ENCODE results near the gene E2F1. TPM values are rescaled to one million over a fixed set of nuclear protein-coding genes. Genes with fewer than 3 reads are reported as not detected.

E2F1 gene
- total RNA-seq = 2.8 and 16.1 TPM in 2 replicates

GRCh38 chr20:33686100-33686983 lies at the start of gene E2F1:
Gene E2F1 (minus strand): TSS chr20:33686385. CDS start chr20:33686264, 121 bp downstream.

GRCh38 chr20:33731693-33732165 lies 45.5 kb upstream of the E2F1 start, which contains the start of gene ZNF341:
Gene ZNF341 (plus strand): TSS chr20:33731996. CDS start chr20:33732022, 26 bp downstream.

GRCh38 chr20:33719989-33720709 lies 34.0 kb upstream of the E2F1 start, which contains the start of gene PXMP4:
Gene PXMP4 (minus strand): TSS chr20:33720310. CDS start chr20:33720207, 103 bp downstream.

GRCh38 chr20:33674294-33675135 lies 11.7 kb downstream of the E2F1 start, which contains the start of gene NECAB3:
Gene NECAB3 (minus strand): TSS chr20:33674428. CDS start chr20:33674352, 76 bp downstream.

GRCh38 chr20:33666293-33667244 lies 19.6 kb downstream of the E2F1 start, which contains the start of gene ACTL10:
Gene ACTL10 (plus strand): TSS chr20:33666943. CDS start chr20:33667498, 555 bp downstream.

GRCh38 chr20:33662172-33662571 lies 24.0 kb downstream of the E2F1 start, which contains the start of gene C20orf144:
Gene C20orf144 (plus strand): TSS chr20:33662327. CDS start chr20:33662346, 19 bp downstream.

Other genes starting within 250 kb of the E2F1 start
- gene SNTA1, start 242.6 kb downstream of the E2F1 start, total RNA-seq = 14.4 and 29.9 TPM in 2 replicates
- gene CBFA2T2, start 196.3 kb downstream of the E2F1 start, total RNA-seq = 3.3 and 3.7 TPM in 2 replicates
- 0.19 and 0.28 TPM in 2 replicates for gene C20orf144, start 24.1 kb downstream of the E2F1 start, total RNA-seq
- 2.7 and 2.8 TPM in 2 replicates for gene ACTL10, start 19.4 kb downstream of the E2F1 start, total RNA-seq
- gene NECAB3, start 12.0 kb downstream of the E2F1 start, total RNA-seq = 15.0 and 24.0 TPM in 2 replicates
- gene PXMP4, start 33.9 kb upstream of the E2F1 start, total RNA-seq = 5.4 and 5.6 TPM in 2 replicates
- 0.77 and 1.1 TPM in 2 replicates for gene ZNF341, start 45.6 kb upstream of the E2F1 start, total RNA-seq
- 34.1 and 49.8 TPM in 2 replicates for gene CHMP4B, start 125.0 kb upstream of the E2F1 start, total RNA-seq

Measured in regular cardiac myocyte (primary cell).